Measurements from ENCODE around the gene BANF1. TPM values are rescaled to one million over a fixed set of nuclear protein-coding genes. Genes with fewer than 3 reads are reported as not detected.

BANF1 gene
- total and polyA plus RNA-seq, 2 donors (not counting 1 experiment from before 2014, with no cell fraction given): 74.3 to 99.3 TPM

DNA sequence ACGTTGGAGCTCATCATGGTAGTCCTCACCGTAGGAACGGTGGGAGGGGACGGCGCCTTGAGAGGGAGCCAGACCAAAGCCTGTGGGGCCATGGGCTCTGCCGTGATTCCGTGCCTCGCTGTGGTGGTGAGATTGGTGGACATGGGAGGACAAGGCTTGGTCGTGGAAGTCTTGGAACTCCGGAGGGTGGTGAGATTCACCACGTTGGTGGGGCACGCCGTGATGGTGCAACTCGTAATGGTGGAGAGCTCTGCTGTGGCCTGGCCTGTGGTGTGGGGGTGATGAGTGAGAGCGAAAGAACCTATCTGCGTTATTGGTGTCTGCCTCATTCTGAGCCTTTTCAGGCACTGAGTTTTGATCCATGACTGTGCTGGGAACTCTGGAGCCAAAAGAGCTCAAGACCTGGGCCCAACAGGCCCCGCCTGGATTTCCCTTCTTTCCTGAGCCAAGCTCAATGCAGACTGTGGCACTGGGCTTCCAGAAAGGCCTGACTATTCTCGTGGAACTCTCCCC, 23.8 kb downstream of the BANF1 start, which contains the start of gene CATSPER1:
Gene CATSPER1, minus strand, starts transcription at position 463 of the 513 bp plus-strand sequence. Its CDS starts 100 bp downstream, at position 363.
- no peak within 1 kb of the TSS for H3K27ac Mint-ChIP-seq
- Histone ChIP-seq H3K79me2 (ENCODE audit: control insufficient read depth, insufficient read depth, low read length) (no peaks in the 10 kb centered on the region), H3K27me3 (replicated peaks in 1 of 4; ENCODE audit: control extremely low read depth in 1 of 4, control insufficient read depth in 3 of 4, insufficient read depth in 4 of 4, low read length in 3 of 4) (peaks cover 0 to 9% (median 4%) of the 10 kb centered on the region in 4 experiments), H3K4me1 (ENCODE audit: control insufficient read depth in 2 of 2, insufficient read depth in 2 of 2, low read length in 2 of 2) (peaks cover 7% of the 10 kb centered on the region in 2 donors), H3K27ac (ENCODE audit: low read length in 2 of 2) (no peak within 1 kb of the TSS), H2AFZ (ENCODE audit: insufficient read depth, low read depth, low read length, poor library complexity, severe bottlenecking) (no peak within 1 kb of the TSS), H4K20me1 (ENCODE audit: control insufficient read depth, insufficient read depth, low read length, poor library complexity, severe bottlenecking) (no peaks in the 10 kb centered on the region), H3K36me3 (replicated peaks in 1 of 2; ENCODE audit: control extremely low read depth in 1 of 2, control insufficient read depth in 1 of 2, extremely low read depth in 1 of 2, insufficient read depth in 2 of 2, low read length in 1 of 2) (no peaks in the 10 kb centered on the region), H3K4me3 (ENCODE audit: control extremely low read depth in 1 of 5, extremely low read depth in 1 of 5, insufficient read depth in 1 of 5, low read depth in 2 of 5, low read length in 4 of 5) (no peak within 1 kb of the TSS), H3K9me3 (ENCODE audit: control extremely low read depth in 1 of 3, control insufficient read depth in 2 of 3, insufficient read depth in 1 of 3, low read length in 2 of 3) (no peaks in the 10 kb centered on the region), H3K9ac (ENCODE audit: low read length) (no peak within 1 kb of the TSS), H3K4me2 (replicated peaks; ENCODE audit: low read depth, low read length, poor library complexity, severe bottlenecking) (no peak within 1 kb of the TSS)
- CTCF ChIA-PET: interaction anchor here (1.0 to 2.2 kb wide), 2 partner anchors 19 to 24 kb away, joined by 3 to 7 read pairs; partner anchors contain the start of genes BANF1 and EIF1AD
- no peaks in the 10 kb centered on the region for H3K9me3 Mint-ChIP-seq (ENCODE audit: insufficient read depth)
- POLR2A ChIA-PET: no interaction called here
- DNase-seq (no peak), ATAC-seq (ENCODE audit: low read depth) (no peak)
- intact Hi-C loops (cut with micrococcal nuclease): no loop called here
- H3K27me3 Mint-ChIP-seq: peaks cover 7% of the 10 kb centered on the region
- no peak for TF ChIP-seq EZH2 (IDR thresholded peaks at IDR 0.05; ENCODE audit: borderline replicate concordance, insufficient read depth, low read depth, low read length, poor library complexity, severe bottlenecking)
- TF ChIP-seq, protein P1, sequence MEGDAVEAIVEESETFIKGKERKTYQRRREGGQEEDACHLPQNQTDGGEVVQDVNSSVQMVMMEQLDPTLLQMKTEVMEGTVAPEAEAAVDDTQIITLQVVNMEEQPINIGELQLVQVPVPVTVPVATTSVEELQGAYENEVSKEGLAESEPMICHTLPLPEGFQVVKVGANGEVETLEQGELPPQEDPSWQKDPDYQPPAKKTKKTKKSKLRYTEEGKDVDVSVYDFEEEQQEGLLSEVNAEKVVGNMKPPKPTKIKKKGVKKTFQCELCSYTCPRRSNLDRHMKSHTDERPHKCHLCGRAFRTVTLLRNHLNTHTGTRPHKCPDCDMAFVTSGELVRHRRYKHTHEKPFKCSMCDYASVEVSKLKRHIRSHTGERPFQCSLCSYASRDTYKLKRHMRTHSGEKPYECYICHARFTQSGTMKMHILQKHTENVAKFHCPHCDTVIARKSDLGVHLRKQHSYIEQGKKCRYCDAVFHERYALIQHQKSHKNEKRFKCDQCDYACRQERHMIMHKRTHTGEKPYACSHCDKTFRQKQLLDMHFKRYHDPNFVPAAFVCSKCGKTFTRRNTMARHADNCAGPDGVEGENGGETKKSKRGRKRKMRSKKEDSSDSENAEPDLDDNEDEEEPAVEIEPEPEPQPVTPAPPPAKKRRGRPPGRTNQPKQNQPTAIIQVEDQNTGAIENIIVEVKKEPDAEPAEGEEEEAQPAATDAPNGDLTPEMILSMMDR (IDR thresholded peaks at IDR 0.05): no peak
- WGBS (ENCODE audit: insufficient coverage): 91% methylated on average over 18 of the region's 18 CpGs
- no peak within 1 kb of the TSS for H3K4me3 Mint-ChIP-seq
- peaks cover 5% of the 10 kb centered on the region for H3K4me1 Mint-ChIP-seq

DNA sequence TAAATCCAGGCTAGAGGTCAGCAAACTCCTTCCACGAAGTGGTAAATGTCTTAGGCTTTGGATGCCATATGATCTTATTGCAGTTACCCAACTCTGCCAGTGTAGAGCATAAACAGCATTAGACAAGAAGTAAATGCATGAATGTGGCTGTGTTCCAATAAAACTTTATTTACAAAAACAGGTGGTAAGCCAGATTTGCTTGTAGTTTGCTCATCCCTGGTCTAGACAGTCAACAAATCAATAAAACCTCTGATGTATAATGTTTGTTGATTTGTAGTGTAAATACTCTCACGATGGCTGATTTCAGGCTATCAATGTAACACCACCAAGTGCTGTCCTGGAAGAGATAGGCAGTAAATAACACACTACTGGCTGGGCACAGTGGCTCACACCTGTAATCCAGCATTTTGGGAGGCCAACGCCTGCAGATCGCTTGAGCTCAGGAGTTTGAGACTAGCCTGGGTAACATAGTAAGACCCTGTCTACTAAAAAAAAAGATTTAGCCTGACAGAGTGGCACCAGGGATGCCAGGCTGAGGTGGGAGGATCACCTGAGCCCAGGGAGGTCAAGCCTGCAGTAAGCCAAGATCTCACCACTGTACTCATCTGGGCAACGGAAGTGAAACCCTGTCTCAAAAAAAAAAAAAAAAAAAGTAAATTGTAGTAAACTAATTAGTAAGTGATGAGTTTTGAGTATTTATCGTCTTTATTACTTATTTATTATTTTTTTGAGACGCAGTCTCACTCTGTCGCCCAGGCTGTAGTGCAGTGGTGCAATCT, 30.8 kb downstream of the BANF1 start:
- H3K27ac ChIP-seq (ENCODE audit: low read length in 2 of 2): no peak overlapping the region
- H3K79me2 ChIP-seq (ENCODE audit: control insufficient read depth, insufficient read depth, low read length): no peaks in the 10 kb centered on the region
- H3K36me3 ChIP-seq (replicated peaks in 1 of 2; ENCODE audit: control extremely low read depth in 1 of 2, control insufficient read depth in 1 of 2, extremely low read depth in 1 of 2, insufficient read depth in 2 of 2, low read length in 1 of 2): no peaks in the 10 kb centered on the region
- ATAC-seq (ENCODE audit: low read depth): no peak
- no peak overlapping the region for H3K4me3 Mint-ChIP-seq
- H4K20me1 ChIP-seq (ENCODE audit: control insufficient read depth, insufficient read depth, low read length, poor library complexity, severe bottlenecking): no peaks in the 10 kb centered on the region
- H3K27me3 Mint-ChIP-seq: peaks cover 10% of the 10 kb centered on the region
- WGBS (ENCODE audit: insufficient coverage): 91% methylated on average over 3 of the region's 8 CpGs
- DNase-seq: no peak
- no peak for TF ChIP-seq EZH2 (IDR thresholded peaks at IDR 0.05; ENCODE audit: borderline replicate concordance, insufficient read depth, low read depth, low read length, poor library complexity, severe bottlenecking)
- TF ChIP-seq, protein P1 (IDR thresholded peaks at IDR 0.05): no peak
- intact Hi-C loops (cut with micrococcal nuclease): no loop called here
- peaks cover 0 to 10% (median 0%) of the 10 kb centered on the region in 3 donors for H3K9me3 ChIP-seq (ENCODE audit: control extremely low read depth in 1 of 3, control insufficient read depth in 2 of 3, insufficient read depth in 1 of 3, low read length in 2 of 3)
- H3K4me1 ChIP-seq (ENCODE audit: control insufficient read depth in 2 of 2, insufficient read depth in 2 of 2, low read length in 2 of 2): no peaks in the 10 kb centered on the region
- no peak overlapping the region for H3K4me3 ChIP-seq (ENCODE audit: control extremely low read depth in 1 of 5, extremely low read depth in 1 of 5, insufficient read depth in 1 of 5, low read depth in 2 of 5, low read length in 4 of 5)
- no peaks in the 10 kb centered on the region for H3K4me1 Mint-ChIP-seq
- POLR2A ChIA-PET: interaction anchor here (0.7 kb wide), 1 partner anchor 83 kb away, joined by 5 read pairs; no protein-coding TSS in a partner anchor
- CTCF ChIA-PET: interaction anchor here (0.7 kb wide), 1 partner anchor 503 kb away, joined by 4 read pairs; no protein-coding TSS in a partner anchor
- no peak overlapping the region for H2AFZ ChIP-seq (ENCODE audit: insufficient read depth, low read depth, low read length, poor library complexity, severe bottlenecking)
- no peak overlapping the region for H3K9ac ChIP-seq (ENCODE audit: low read length)
- H3K4me2 ChIP-seq (replicated peaks; ENCODE audit: low read depth, low read length, poor library complexity, severe bottlenecking): no peak overlapping the region
- H3K9me3 Mint-ChIP-seq (ENCODE audit: insufficient read depth): no peaks in the 10 kb centered on the region
- H3K27ac Mint-ChIP-seq: no peak overlapping the region
- H3K27me3 ChIP-seq (replicated peaks in 1 of 4; ENCODE audit: control extremely low read depth in 1 of 4, control insufficient read depth in 3 of 4, insufficient read depth in 4 of 4, low read length in 3 of 4): peaks cover 0 to 4% (median 1%) of the 10 kb centered on the region in 4 experiments
